Hematopoietic multipotent progenitor cell treated with erythropoietin and hydrocortisone succinate and interleukin-3 and kit ligand, for 17 days (in vitro differentiated cells): ENCODE results near the gene ZNF865.

ENCODE experiments used
- DNase-seq: peaks from one replicate; pipeline ENCODE4 v3.0.0-alpha.2; 2015; ENCODE audit warnings: low spot score

ZNF865 gene

GRCh38 chr19:55623561-55623960 lies 18.1 kb downstream of the ZNF865 start:
- no peak for DNase-seq

GRCh38 chr19:55624109-55625003 lies 18.9 kb downstream of the ZNF865 start, which contains the start of gene ZNF784:
Gene ZNF784, minus strand, starts transcription at chr19:55624566. Its CDS starts 5 bp downstream, at chr19:55624561.
- peak; percentile 97 for DNase-seq

- DNase-seq = no peak
These were observed 19.5 kb downstream of the ZNF865 start for GRCh38 chr19:55625004-55625326.

- no peak for DNase-seq
These were observed 20.9 kb downstream of the ZNF865 start for GRCh38 chr19:55626350-55626749.

- DNase-seq = peak; percentile 96
These were observed 27.0 kb downstream of the ZNF865 start for GRCh38 chr19:55632463-55632834.

GRCh38 chr19:55633861-55634260 lies 28.4 kb downstream of the ZNF865 start:
- no peak for DNase-seq

GRCh38 chr19:55635334-55635717 lies 29.9 kb downstream of the ZNF865 start:
- DNase-seq = peak; percentile 38

- DNase-seq = no peak
These were observed 30.5 kb downstream of the ZNF865 start for GRCh38 chr19:55635856-55636440.

GRCh38 chr19:55636723-55637122 lies 31.3 kb downstream of the ZNF865 start:
- no peak for DNase-seq

- DNase-seq = no peak
These were observed 32.1 kb downstream of the ZNF865 start for GRCh38 chr19:55637534-55637933.

- peak; percentile 55 for DNase-seq
These were observed 33.5 kb downstream of the ZNF865 start for GRCh38 chr19:55638864-55639359.

- DNase-seq = peak; percentile 66
These were observed 34.7 kb downstream of the ZNF865 start for GRCh38 chr19:55640043-55640576.

- DNase-seq = peak; percentile 25
These were observed 35.4 kb downstream of the ZNF865 start, which contains the start of gene ZNF580 for GRCh38 chr19:55640577-55641425. Gene ZNF580, plus strand, starts transcription at chr19:55641002. Its CDS starts 1,507 bp downstream, at chr19:55642509.

- no peak for DNase-seq
These were observed 36.1 kb downstream of the ZNF865 start for GRCh38 chr19:55641426-55642152.

GRCh38 chr19:55642153-55643002 lies 36.9 kb downstream of the ZNF865 start:
- DNase-seq = no peak

GRCh38 chr19:55643003-55643886 lies 37.8 kb downstream of the ZNF865 start, which contains the start of gene ZNF581:
Gene ZNF581, plus strand, starts transcription at chr19:55643649. Its CDS starts 923 bp downstream, at chr19:55644572.
- peak; percentile 69 for DNase-seq

GRCh38 chr19:55643887-55644176 lies 38.4 kb downstream of the ZNF865 start:
- DNase-seq = no peak

GRCh38 chr19:55644191-55644833 lies 38.9 kb downstream of the ZNF865 start:
- DNase-seq = no peak
